HG03354 (cell line): ENCODE data around the gene EIF3K.
"Not testable (repeated sequence)": the region's sequence is repeated elsewhere in the genome, so short reads cannot be mapped to it uniquely, and the experiment has no call there.

ENCODE experiments used
- ATAC-seq: cut with Tn5 transposase; IDR thresholded peaks from one replicate; pipeline ENCODE4 v1.9.1; 2021; ENCODE audit warnings: mild to moderate bottlenecking; ENCODE audit not compliant: unreplicated experiment, poor library complexity, severe bottlenecking

EIF3K gene

DNA sequence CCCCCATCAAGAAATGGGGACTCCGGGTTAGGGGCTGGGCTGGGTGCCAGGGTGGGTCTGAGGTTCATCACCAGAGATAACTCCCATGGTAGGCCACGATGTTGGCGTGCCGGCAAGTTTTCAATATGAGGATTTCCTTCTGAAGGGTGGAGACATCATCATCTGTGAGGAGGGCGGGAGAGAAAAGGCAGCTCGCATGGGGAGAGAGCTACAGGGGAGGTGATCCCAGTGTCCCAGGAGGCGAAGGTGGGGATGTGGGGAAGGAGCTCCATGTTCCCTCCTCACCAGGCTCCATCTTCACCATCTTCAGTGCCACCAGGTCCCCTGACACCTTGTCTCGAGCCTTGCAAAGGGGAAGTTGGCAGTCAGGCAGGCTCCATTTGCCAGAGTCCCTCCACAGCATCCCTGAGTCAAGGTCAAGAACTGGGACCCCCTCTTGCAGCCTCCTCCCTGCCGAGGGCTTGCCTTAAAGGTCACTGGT lies 1.7 kb upstream of the EIF3K start:
- no peak for ATAC-seq

DNA sequence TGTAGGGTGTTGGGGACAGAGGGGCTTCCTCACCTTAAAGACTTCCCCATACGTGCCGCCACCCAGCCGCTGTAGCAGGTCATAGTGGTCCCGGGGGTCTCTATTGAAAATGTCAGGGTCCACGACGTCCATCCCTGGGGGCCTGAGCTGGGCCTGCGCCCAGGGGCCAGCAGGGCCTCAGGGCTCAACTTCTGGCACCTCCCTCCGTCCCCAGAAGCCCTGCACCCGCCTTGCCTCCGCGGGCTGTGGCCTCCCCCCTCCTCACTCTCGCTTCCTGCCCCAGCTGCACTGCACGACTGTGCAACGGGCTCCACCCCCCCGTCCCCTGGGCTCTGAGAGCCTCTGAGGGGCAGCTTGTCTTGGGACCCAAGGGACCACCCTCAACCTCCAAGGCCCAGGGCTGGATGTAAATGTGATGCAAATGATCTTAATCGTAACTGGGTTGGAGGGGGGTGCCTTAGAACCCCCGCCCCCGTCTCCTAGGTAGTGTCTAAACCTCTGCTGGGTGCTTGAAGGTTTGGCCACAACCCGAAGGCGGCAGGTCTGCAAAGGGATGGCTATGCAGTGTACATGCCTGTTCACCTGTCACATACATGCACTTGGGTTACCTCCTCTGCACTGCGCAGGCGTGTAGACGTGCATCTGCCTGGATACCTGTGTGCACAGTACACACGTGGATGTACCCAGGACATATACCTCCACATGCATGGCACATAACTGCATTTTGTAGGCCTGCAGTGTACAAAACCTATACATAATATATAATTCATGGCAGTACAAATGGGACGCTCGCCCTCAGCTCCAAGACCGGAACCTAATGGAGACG lies 1.0 kb upstream of the EIF3K start, which contains the start of gene MAP4K1:
MAP4K1 (minus strand) TSS at position 190 of the 826 bp plus-strand sequence; CDS start at position 132, 58 bp downstream.
- peak; percentile 72 for ATAC-seq

DNA sequence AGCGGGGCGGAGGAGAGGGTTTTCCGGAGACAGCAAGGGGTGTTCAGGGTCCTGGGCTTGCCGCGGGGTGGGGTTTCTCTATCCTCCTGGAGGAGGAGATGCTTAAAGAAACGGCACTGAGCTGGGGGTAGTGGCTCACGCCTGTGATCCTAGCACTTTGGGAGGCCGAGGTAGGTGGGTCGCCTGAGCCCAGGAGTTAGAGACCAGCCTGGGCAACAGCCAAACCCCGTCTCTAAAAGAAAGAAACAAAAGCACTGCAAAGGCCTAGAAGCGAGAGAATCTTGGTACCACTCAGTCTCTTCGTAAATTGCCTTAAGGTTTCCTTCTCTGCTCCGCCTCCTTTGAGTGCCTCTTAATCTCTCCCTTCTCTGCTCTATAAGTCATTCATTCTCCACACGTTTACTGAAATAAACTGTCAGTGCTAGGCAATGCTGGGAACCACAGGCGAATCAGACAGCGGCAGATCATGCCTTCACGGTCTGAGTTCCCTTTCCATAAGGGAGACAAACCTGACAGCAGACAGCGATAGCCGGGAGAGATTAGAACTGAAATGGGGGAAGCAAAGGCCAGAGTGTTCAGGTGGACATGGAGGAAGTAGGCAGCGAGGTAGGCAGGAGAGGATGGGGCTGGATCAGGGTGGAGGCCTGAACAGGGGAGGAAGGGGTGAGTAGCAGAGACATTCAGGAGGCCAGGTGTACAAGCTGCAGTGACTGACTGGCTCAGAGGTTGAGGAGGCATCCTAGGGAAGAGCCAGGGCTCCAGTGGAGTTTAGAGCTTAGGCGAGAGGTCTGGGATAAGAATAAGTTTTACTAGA lies 580 bp downstream of the EIF3K start:
- no peak for ATAC-seq

DNA sequence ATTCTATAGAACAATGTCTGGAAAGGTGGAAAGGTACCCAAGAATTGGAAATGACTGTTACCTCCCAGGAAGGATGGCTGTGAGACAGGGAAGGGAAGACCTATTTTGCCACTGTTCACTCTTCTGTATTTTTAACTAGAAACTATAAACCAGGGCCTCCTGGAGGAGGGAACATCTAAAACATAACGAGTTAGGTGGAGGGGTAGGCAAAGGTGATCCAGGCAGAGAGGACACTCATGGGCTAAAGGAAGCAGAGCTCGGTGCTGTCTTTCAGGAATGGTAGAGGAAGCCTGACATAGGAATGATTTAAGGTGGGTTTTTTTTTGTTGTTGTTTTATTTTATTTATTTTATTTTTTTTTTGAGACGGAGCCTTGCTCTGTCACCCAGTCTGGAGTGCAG lies 5.8 kb downstream of the EIF3K start:
- ATAC-seq, result no peak

DNA sequence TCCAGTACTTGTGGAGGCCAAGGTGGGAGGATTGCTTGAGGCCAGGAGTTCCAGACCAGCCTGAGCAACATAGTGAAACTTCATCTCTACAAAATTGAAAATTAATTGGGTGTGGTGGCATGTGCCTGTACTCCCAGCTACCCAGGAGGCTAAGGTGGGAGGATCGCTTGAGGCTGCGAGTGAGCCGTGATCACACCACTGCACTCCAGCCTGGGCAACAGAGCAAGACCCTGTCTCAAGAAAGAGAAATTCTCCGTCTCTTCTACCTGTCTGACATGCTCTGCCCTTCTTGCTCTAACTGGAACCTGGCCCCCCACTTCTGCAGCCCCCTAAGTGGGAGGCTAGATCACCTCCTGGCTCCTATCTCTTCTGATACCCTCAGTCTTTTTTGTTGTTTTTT lies 7.4 kb downstream of the EIF3K start:
- ATAC-seq, result no peak

DNA sequence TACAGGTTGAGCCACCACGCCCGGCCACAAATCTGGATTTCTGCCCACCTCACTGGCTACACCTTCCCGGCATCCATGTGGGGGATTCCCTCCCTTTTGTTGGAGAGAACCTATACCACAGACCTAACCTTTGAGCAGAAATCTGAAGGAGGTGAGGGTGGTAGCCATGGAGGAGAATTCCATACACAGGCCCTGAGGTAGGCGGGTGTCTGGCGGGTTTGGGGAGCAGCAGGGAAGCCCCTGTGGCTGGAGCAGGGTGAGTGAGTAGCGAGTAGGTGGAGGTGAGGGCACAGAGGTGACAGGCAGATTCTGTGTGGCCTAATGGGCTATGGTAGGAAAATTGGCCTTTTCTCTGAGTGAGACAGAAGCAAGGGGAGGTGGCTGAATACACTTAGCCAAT lies 10.6 kb downstream of the EIF3K start:
- ATAC-seq, result no peak

DNA sequence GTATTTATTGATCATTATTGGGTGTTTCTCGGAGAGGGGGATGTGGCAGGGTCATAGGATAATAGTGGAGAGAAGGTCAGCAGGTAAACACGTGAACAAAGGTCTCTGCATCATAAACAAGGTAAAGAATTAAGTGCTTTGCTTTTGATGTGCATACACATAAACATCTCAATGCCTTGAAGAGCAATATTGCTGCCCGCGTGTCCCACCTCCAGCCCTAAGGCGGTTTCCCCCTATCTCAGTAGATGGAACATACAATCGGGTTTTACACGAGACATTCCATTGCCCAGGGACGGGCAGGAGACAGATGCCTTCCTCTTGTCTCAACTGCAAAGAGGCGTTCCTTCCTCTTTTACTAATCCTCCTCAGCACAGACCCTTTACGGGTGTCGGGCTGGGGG lies 12.3 kb downstream of the EIF3K start:
- ATAC-seq, result not testable (repeated sequence)

DNA sequence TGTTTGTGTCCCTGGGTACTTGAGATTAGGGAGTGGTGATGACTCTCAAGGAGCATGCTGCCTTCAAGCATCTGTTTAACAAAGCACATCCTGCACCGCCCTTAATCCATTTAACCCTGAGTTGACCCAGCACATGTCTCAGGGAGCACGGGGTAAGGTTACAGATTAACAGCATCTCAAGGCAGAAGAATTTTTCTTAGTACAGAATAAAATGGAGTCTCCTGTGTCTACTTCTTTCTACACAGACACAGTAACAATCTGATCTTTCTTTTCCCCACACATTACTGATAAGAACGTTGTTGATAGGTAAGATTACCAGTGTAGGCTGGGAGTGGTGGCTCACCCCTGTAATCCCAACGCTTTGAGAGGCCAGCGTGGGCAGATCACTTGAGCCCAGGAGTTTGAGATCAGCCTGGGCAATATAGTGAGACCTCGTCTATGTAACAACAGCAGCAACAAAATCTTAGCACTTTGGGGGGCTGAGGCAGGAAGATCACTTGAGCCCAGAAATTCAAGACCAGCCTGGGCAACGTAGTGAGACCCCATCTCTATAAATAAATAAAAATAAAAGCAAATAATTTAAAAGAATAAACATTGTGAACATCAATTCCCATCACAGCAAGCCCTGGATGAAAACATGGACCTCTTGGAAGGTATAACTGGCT lies 13.0 kb downstream of the EIF3K start:
- not testable (repeated sequence) for ATAC-seq

DNA sequence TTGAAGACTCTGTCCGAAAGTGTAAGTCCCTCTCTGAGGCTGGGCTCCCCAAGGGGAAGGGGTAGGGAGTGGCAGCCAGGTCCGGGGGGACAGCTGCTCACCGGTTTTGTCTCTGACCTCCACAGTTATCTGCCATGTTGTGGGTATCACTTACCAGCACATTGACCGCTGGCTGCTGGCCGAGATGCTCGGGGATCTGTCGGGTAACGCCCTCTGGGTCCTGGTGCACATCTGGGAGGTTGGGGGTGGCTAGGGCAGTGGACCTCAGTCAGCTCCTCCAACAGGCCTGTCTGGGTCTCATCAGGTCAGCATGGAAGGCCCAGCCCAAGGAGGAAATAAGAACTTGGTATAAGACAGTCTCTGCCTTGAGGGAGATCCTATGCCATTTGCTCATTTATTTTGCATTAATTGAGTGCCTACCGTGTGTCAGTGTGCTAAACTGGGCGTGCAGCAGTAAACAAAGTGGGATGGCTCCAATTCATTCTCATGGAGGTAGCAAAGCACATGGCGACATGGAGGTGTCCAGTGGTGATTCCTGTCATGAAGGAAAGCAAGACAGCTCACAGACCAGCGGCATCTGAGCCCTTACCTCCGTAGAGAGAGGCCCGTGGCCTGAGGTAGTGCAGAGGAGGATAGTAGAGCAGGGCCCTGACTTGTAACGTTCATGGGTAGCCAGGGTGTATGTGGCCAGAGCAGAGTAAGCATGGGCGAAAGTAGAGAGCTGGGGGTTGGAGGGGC lies 13.7 kb downstream of the EIF3K start:
- no peak for ATAC-seq

DNA sequence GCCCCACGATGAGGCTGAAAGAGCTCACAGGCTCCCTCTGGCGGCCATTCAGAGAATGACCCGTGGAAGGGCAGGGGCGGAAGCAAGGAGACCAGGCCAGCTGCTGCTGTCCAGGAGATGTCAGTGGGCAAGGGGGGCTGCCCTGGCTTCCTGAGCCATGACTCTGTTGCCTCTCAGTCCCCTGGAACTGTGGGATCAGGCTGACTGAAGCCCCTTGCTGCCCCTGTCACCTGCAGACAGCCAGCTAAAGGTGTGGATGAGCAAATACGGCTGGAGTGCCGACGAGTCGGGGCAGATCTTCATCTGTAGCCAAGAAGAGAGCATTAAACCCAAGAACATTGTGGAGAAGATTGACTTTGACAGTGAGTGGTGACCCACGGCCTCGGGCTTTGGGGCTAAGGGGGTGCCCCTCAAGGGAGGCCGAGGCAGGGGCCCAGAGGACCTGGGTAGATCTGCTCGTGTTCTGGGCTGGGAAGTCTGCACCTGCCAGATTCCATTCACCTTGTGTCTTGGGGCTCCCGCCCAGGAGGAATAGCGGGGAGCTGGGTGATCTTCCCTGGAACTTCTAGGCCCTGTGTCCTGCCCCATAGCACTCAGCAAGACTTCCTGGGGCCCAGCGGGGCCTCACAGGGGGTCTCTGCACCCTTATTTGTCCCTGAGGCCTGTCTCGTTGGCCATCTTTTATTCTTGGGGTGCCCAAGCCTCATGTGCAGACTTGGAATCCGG lies 15.9 kb downstream of the EIF3K start:
- ATAC-seq, result no peak

DNA sequence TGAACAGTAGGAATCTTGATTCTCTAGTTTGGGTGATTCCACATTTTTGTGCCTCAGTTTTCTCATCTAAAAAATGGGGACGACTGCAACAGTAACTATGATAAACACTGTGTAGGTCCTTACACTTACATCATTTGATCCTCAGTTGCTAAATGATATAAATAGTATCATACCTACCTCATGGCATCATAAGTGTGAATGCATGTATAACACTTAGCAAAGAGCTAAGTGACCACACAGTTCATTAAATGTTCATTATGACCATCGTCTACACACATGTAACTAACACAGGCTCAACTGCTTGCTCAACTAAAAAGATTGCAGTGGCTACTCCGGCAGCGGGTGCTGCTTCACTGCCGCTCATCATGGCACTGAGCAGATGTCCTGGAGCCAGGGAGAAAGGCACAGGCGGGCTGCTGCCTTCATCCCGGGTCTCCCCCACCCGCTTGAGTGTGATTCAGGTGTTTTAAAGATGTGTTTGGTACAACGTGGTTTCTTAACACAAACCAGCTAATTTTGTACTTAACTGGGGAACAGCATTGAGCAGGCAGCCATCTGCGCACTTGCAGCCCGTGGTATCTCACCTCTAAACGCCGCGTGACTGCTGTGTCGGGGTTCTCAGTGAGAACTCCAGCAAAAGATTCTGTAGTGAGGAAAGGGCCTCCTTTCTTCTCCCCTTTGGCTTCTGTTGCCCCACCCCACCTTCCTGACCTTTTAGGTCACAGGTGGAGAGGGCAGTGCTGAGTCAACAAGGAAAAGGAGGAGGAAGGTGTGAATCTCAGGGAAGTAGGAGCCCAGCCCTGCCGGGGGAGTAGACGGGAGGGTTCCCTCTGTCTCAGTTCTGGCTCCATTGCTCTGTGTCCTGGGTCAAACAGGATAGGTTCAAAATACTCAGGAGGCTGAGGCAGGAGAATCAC lies 16.8 kb downstream of the EIF3K start:
- no peak for ATAC-seq

DNA sequence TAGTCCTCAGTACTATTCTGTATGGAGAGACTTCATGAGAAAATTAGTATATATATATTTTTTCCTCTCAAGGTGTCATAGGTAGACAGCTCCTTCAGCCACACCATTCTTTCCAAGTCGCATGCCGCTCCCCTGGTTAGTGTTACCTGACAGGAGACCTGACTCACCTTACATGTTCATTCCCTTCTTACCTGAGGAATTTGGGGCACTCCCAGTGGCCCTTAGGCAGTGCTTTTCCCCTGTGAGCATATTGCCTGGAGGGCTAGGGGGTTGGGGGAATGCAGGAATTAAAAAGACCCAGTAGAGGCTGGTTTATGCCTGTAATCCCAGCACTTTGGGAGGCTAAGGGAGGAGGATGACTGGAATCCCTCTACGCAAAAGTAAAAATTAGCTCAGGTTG lies 19.5 kb downstream of the EIF3K start:
- ATAC-seq, result no peak

DNA sequence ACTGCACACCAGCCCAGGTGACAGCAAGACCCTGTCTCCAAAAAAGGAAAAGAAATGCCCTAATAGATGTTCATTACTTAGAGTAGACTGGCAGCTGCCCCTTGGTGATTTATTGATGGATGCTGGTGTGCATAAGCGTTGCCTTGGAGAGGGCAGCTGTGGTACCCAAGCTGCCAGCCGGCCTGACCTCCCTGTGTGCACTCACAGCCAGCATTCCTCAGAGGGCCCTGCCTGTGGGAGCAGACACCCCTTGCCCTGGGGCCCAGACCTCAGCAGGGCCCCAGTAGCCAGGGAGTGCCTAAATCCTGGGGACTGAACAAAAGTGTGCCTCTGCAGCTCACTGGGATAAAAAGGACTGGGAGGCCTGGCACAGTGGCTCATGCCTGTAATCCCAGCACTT lies 20.7 kb downstream of the EIF3K start:
- no peak for ATAC-seq

DNA sequence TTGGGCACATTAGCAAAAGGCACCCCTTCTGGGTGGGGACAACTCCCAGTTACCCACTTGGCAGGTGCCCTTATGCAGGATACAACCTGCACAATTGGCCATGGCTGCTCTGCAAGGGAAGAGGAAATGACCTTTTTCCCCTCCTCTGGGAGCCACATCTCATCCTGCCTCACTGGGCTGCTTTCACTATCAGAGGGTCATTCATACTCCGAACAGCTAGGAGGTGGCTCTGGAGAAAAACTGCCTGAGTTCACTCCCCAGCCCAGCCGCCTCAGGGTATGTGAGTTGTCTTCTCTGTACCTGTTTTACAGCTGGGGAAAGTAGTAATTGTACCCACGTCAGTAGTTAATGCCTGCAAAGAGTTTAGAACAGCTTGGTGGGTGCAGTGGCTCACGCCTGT lies 21.4 kb downstream of the EIF3K start:
- no peak for ATAC-seq

DNA sequence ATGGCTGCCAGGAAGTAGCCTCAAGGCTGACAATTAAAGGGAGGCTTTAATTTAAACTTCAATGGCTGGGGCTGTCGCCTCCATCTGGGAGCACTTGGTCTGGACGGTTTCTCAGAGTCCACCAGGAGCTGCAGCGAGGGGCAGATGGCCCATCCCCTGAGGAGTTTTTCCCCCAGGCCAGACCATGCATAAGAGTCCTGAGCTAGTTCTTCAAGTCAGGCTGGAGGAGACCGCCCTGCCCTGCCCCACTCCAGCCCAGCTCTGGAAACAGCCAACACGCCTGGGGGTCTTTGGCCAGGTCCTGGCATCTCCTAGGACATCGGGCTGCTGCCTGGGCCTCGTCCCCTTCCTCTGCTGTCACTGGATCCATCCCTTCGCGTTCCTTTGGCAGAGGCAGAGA lies 23.2 kb downstream of the EIF3K start:
- ATAC-seq, result no peak

DNA sequence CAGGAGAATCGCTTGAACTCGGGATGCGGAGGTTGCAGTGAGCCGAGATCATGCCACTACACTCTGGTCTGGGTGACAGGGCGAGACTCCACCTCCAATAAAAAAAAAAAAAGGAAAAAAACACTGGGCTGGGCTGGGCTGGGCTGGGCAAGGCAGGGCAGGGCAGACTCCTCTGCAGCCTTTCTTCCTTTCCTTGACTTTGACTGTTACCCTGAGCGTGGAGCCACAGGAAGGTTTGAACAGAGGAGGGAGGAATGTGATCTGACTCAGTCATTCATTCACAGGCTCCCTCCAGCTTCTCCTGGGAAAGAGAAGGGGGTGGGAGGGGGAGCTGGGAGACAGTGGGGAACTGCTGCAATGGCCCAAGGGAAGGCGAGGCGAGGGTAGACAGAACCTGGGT lies 25.7 kb downstream of the EIF3K start:
- no peak for ATAC-seq

DNA sequence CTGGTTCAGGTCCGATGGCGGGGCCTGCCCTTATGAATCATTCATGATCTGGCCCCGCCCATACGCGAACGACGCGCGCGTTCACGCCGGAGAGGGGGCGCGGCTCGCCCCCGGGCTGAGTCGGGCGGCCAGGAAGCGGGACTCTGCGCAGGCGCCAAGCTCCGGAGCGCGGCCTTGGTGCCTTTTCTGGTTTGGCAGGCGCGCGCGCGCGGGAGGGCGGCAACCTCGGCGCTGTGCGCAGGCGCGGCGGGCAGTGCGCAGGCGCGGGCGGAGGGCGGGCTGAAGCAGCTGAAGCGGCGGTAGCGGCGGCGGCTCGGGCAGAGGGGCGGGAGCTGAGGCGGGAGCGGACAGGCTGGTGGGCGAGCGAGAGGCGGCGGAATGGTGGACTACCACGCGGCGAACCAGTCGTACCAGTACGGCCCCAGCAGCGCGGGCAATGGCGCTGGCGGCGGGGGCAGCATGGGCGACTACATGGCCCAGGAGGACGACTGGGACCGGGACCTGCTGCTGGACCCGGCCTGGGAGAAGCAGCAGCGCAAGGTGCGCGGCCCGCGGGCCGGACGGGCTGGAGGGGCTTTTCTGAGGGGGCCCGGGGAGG lies 28.5 kb downstream of the EIF3K start, which contains the start of gene ACTN4:
ACTN4 (plus strand) TSS at position 282 of the 598 bp plus-strand sequence; CDS start at position 379, 97 bp downstream.
- ATAC-seq, result peak; percentile 84
